ENCODE data around the gene RAB1B.

DNA sequence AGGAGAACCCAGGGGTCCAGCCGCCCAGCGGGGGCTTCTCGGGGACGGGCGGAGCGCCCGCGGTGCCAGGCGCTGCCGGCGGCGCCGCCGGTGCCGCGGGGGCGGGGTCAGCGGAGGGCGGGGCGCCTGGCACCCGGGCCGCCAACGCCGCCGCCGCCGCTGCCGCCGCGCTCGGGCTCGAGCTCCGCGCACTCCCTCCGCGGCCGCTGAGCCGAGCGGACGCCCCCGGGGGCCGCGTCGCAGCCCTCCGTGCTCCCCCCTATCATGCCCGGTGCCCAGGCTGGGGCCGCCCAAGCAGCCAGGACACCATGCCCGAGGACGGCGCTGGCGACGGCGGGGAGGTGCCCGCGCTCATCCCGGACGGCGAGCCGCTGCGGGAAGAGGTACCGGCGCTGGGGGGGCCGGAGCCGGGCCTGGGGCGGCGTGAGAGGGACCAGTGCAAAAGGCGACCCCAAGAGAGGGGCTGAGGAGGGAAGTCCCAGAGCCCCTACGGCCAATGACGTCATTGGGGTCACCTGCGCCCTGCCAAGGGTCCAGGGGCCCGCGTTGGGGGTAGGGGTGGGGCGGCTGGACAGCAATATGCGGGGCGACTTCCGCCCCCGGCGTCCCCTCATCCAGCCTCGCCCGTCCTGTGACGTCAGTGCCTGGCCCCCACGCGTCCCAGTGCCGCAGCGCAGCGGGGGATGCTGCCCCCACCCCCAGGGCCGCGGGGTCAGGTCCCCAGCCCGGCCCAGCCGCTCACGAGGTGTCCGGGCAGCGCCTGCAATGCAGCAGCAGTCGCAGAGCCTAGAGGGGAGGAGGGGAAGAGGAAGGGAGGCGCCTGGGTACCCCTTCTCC lies 23.5 kb downstream of the RAB1B start, which contains the start of gene TMEM151A:
- TF ChIP-seq POLR2AphosphoS5 (IDR thresholded peaks at IDR 0.05), result no peak
- TF ChIP-seq, protein P1, sequence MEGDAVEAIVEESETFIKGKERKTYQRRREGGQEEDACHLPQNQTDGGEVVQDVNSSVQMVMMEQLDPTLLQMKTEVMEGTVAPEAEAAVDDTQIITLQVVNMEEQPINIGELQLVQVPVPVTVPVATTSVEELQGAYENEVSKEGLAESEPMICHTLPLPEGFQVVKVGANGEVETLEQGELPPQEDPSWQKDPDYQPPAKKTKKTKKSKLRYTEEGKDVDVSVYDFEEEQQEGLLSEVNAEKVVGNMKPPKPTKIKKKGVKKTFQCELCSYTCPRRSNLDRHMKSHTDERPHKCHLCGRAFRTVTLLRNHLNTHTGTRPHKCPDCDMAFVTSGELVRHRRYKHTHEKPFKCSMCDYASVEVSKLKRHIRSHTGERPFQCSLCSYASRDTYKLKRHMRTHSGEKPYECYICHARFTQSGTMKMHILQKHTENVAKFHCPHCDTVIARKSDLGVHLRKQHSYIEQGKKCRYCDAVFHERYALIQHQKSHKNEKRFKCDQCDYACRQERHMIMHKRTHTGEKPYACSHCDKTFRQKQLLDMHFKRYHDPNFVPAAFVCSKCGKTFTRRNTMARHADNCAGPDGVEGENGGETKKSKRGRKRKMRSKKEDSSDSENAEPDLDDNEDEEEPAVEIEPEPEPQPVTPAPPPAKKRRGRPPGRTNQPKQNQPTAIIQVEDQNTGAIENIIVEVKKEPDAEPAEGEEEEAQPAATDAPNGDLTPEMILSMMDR (IDR thresholded peaks at IDR 0.05), result no peak

Measured in breast epithelium (tissue), 3 donors.